AG09309 (cell line): ENCODE results near the gene JAZF1.

Source experiments
- DNase-seq: peaks from one replicate; pipeline ENCODE4 v3.0.0-alpha.2; 2010; ENCODE audit warnings: low read depth
- H3K4me3 ChIP-seq: 2 replicates; pipeline ENCODE4 v1.5.1; 2011; ENCODE audit warnings: mild to moderate bottlenecking, low read depth, low read length, moderate library complexity; ENCODE audit not compliant: control insufficient read depth
- TF ChIP-seq, protein P1 (sequence below): IDR thresholded peaks from 2 replicates; pipeline ENCODE4 v1.5.1; 2011; ENCODE audit warnings: mild to moderate bottlenecking, low read depth, low read length, inconsistent platforms; ENCODE audit not compliant: insufficient read depth, control insufficient read depth; ENCODE audit errors: missing control alignments

JAZF1 gene

DNA sequence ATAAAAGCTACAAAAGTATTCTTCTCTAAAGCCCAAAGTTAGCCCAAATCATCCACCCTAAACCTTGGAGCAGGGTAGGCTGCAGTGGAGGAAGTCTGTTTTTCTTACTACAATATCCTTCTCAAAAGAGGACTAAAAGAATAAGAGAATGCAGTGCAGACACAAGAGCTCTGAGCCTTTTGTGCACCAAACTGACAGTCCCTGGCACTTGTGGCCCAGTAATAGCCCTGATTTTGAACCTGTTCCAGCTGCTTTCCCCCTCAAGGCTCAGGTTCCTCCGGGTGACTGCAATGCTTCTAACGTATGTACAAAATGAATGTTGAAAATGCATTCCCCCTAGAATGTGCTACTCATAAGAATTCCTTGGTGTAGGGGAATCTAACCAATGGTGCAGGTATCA, 154.4 kb downstream of the JAZF1 start:
- no peak overlapping the region for H3K4me3 ChIP-seq
- no peak for DNase-seq
- TF ChIP-seq, protein P1, sequence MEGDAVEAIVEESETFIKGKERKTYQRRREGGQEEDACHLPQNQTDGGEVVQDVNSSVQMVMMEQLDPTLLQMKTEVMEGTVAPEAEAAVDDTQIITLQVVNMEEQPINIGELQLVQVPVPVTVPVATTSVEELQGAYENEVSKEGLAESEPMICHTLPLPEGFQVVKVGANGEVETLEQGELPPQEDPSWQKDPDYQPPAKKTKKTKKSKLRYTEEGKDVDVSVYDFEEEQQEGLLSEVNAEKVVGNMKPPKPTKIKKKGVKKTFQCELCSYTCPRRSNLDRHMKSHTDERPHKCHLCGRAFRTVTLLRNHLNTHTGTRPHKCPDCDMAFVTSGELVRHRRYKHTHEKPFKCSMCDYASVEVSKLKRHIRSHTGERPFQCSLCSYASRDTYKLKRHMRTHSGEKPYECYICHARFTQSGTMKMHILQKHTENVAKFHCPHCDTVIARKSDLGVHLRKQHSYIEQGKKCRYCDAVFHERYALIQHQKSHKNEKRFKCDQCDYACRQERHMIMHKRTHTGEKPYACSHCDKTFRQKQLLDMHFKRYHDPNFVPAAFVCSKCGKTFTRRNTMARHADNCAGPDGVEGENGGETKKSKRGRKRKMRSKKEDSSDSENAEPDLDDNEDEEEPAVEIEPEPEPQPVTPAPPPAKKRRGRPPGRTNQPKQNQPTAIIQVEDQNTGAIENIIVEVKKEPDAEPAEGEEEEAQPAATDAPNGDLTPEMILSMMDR = no peak

DNA sequence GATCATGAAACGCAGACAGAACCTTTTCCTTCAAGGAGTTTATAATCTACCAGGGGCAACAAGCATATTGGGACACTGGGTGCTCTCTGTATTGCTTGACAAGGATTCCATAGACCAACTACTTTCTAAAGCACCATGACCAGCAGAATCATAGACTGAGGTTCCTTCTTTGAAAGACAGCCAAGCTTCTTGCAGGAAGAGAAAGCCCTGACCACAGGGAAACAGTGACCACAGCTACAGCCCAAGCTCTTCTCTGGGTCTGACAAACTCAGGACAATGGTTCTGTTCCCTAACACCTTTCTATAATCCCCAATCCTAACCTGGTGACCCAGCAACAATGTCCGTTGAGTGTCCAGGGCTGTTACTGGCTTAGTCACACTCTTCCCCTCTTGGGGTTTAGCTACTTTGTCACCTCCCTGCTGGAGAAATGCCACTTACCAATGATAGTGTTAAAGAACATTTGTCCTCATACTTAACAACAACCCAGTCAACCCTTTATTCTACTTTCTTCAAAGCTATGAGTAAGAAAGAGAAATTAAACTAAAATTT, 155.7 kb downstream of the JAZF1 start:
- no peak for DNase-seq
- H3K4me3 ChIP-seq = no peak overlapping the region
- TF ChIP-seq, protein P1 = no peak

DNA sequence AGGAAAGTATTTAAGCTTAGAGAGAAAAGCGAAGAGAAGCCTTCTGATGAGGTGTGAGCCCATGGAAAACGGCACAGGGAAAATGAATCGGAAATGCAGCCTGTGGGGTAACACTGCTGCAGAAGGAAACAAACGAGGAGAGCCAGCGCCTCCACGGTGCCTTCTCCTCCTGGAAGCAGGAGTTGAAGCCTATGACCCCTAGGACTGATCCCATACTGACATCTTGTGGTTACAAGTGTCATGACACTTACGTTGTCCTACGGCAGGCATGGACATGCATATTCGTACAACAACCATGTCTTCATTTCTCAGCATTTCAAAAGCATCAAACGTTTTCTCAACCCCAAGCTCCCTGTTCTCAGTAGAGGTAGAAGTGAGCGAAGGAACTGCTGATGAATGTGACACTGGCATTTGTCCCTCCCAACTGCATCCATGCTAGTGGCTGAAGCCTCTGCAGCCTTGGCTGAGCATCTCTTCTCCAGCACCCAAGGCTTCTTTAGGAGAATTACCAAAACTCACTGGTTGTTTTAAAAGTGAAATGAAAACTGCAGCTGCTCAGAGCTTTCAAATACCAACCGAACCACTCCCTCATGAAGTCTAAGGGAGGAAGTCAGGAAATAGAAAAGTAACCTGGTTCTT, 160.2 kb downstream of the JAZF1 start:
- DNase-seq = peak; percentile 52
- TF ChIP-seq, protein P1 = peak; percentile 83
- no peak overlapping the region for H3K4me3 ChIP-seq

DNA sequence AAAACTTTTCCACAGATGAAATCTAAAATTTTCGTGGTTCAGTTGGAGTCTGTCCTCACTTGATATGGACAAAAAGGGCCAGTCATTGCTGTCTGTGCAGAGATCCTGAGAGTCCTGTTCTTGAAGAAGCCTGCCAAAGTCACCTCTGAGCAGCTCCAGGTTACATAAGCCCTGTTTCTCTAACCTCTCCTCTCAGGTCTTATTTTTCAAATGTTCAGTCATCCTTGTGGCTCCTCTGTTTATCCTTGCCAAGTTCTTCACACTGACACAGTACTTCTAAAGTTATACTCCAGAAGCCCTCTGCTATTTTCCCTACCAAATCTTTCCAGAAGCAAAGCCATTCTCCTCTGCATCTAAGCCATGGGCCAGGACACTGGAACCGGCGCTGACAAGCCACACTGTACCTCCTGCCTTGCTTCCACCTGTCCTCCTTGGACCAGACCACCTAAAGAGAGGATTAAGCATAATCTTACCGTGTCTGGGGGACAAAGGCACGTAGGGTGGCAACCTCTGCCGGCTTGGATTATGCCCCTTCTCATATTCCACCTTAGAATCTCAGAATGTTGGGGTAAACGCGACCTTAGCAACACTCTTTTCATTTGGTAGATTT, 161.6 kb downstream of the JAZF1 start:
- H3K4me3 ChIP-seq = no peak overlapping the region
- TF ChIP-seq, protein P1 = no peak
- no peak for DNase-seq

DNA sequence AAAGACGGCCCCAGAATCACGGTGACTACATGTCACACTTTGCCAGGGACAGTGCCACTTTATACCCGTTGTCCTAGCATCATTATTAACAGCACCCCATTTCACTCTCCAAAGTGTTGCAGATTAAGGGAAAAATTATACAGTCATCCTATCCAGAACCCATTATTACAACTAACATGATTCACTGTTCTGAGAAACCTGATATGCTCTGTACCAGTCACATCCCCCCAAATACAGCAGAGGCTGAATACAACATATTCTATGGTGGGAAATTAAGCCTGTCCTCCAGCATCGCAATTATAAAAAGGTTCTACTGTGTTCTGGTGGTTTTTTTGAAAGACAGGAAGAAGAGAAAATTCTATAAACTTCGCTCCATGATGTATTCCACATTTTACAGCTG, 162.1 kb downstream of the JAZF1 start:
- TF ChIP-seq, protein P1 = no peak
- no peak for DNase-seq
- no peak overlapping the region for H3K4me3 ChIP-seq

DNA sequence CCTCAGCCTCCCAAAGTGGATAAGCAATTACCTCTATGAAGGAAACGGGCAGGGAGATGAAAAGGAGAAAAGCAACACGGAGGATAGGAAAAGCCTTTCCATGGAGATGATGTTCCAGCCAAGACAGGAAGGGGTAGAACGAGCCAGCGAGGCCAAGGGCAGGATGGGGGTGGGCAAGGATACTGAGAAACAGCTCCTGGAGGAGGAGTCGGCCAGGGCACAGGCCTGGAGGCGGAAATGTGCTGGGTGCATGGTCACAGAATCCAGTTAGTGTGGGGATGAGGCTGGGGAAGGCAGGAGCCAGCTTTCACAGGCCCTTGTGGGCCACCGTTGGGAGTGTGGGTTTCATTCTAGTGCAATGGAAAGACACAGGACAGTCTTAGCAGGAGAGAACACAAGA, 162.6 kb downstream of the JAZF1 start:
- TF ChIP-seq, protein P1 = no peak
- no peak for DNase-seq
- no peak overlapping the region for H3K4me3 ChIP-seq
